ENCODE results near the gene CDK5RAP1. TPM values are rescaled to one million over a fixed set of nuclear protein-coding genes. Genes with fewer than 3 reads are reported as not detected.

The CDK5RAP1 gene
- total and polyA plus RNA-seq, 9 of the 15 experiments (the other 6 are each of a cell fraction or from before 2014, with no cell fraction given), result 41.6 to 127 (median 58.3) TPM

- TF ChIP-seq CUX1 (CRISPR knock-in tag; IDR thresholded peaks at IDR 0.05) (no peak), RBM25 (IDR thresholded peaks at IDR 0.05; ENCODE audit: low read depth, low read length, severe bottlenecking) (peak; percentile 85), NR2C2 (CRISPR knock-in tag; IDR thresholded peaks at IDR 0.05) (no peak), NR2C2 (tag; IDR thresholded peaks at IDR 0.05) (no peak), NCOA1 (IDR thresholded peaks at IDR 0.05; ENCODE audit: low read depth) (no peak), CHD2 (IDR thresholded peaks at IDR 0.05; ENCODE audit: low read depth, low read length) (no peak), MTA2 (IDR thresholded peaks at IDR 0.05; ENCODE audit: low read depth) (no peak), MCM3 (IDR thresholded peaks at IDR 0.05) (no peak), ZFP36 (IDR thresholded peaks at IDR 0.05; ENCODE audit: low read depth, low read length, partially characterized antibody) (peak; percentile 68), ILK (tag; IDR thresholded peaks at IDR 0.05; ENCODE audit: borderline replicate concordance, low read depth) (no peak), SRSF3 (IDR thresholded peaks at IDR 0.05; ENCODE audit: insufficient read depth, low read length) (no peak), ZNF436 (CRISPR knock-in tag; IDR thresholded peaks at IDR 0.05) (no peak), RCOR1 (IDR thresholded peaks at IDR 0.05; ENCODE audit: borderline replicate concordance in 1 of 2, low read depth in 2 of 2, low read length in 2 of 2) (0 out of 4 replicates have a peak, but pooled peaks of 1 of the 2 experiments have one; percentile 20), EP400 (IDR thresholded peaks at IDR 0.05) (no peak)
- TF ChIP-seq, protein P1, sequence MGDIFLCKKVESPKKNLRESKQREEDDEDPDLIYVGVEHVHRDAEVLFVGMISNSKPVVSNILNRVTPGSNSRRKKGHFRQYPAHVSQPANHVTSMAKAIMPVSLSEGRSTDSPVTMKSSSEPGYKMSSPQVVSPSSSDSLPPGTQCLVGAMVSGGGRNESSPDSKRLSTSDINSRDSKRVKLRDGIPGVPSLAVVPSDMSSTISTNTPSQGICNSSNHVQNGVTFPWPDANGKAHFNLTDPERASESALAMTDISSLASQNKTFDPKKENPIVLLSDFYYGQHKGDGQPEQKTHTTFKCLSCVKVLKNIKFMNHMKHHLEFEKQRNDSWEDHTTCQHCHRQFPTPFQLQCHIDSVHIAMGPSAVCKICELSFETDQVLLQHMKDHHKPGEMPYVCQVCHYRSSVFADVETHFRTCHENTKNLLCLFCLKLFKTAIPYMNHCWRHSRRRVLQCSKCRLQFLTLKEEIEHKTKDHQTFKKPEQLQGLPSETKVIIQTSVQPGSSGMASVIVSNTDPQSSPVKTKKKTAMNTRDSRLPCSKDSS (IDR thresholded peaks at IDR 0.05; ENCODE audit: low read depth, partially characterized antibody), result no peak
- TF ChIP-seq, protein P2, sequence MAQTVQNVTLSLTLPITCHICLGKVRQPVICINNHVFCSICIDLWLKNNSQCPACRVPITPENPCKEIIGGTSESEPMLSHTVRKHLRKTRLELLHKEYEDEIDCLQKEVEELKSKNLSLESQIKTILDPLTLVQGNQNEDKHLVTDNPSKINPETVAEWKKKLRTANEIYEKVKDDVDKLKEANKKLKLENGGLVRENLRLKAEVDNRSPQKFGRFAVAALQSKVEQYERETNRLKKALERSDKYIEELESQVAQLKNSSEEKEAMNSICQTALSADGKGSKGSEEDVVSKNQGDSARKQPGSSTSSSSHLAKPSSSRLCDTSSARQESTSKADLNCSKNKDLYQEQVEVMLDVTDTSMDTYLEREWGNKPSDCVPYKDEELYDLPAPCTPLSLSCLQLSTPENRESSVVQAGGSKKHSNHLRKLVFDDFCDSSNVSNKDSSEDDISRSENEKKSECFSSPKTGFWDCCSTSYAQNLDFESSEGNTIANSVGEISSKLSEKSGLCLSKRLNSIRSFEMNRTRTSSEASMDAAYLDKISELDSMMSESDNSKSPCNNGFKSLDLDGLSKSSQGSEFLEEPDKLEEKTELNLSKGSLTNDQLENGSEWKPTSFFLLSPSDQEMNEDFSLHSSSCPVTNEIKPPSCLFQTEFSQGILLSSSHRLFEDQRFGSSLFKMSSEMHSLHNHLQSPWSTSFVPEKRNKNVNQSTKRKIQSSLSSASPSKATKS (CRISPR knock-in tag; IDR thresholded peaks at IDR 0.05), result no peak
Measured at GRCh38 chr20:33411711-33412483, 10.6 kb upstream of the CDK5RAP1 start (continued).
